OCI-LY1 (cell line): Measurements from ENCODE around the gene NFIB.

ENCODE experiments used
- EZH2 ChIP-seq: fragments of 200-600 bp; sonication (generic), shearing (Covaris generic); IDR thresholded peaks from 2 replicates; pipeline ENCODE4 v1.8.0; 2017; ENCODE audit warnings: borderline replicate concordance, mixed run types, mild to moderate bottlenecking, antibody characterized with exemption, low read length, moderate library complexity, mixed read lengths
- TF ChIP-seq, protein P1 (sequence below): fragments of 200-600 bp; sonication (generic), shearing (Covaris generic); IDR thresholded peaks from 2 replicates; pipeline ENCODE4 v1.5.1; 2017; ENCODE audit warnings: mild to moderate bottlenecking, antibody characterized with exemption, low read length, moderate library complexity, mixed read lengths

- TF ChIP-seq, protein P1, sequence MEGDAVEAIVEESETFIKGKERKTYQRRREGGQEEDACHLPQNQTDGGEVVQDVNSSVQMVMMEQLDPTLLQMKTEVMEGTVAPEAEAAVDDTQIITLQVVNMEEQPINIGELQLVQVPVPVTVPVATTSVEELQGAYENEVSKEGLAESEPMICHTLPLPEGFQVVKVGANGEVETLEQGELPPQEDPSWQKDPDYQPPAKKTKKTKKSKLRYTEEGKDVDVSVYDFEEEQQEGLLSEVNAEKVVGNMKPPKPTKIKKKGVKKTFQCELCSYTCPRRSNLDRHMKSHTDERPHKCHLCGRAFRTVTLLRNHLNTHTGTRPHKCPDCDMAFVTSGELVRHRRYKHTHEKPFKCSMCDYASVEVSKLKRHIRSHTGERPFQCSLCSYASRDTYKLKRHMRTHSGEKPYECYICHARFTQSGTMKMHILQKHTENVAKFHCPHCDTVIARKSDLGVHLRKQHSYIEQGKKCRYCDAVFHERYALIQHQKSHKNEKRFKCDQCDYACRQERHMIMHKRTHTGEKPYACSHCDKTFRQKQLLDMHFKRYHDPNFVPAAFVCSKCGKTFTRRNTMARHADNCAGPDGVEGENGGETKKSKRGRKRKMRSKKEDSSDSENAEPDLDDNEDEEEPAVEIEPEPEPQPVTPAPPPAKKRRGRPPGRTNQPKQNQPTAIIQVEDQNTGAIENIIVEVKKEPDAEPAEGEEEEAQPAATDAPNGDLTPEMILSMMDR: no peak
- TF ChIP-seq EZH2: no peak
These were observed 122.4 kb downstream of the NFIB start for GRCh38 chr9:14191512-14191911.
